ENCODE measurements around the gene TFDP1. TPM values are rescaled to one million over a fixed set of nuclear protein-coding genes. Genes with fewer than 3 reads are reported as not detected.

Gene TFDP1
- total RNA-seq, 6 donors from 2014 or later = 23.2 to 45.2 (median 37.9) TPM

DNA sequence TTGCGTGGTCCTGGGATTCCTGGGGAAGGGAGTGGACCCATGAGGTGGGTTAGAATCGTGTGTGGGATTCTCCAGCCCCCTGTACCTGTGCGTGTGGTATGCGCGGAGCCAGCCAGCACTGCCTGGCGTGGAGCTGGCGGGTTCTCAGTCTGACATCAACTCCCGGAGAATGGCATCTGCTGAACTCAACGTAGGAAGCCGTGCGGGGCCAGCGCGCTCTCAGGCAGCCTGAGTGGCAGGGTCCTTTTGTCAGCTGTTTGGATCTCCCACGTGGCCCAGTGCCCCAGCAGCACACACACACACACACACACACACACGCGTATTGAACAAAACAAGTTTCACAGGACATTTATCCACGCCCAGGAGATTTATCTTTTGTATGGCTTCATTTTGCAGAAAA, 45.3 kb downstream of the TFDP1 start:
- Histone ChIP-seq H3K4me1 (no peaks in the 10 kb centered on the region), H3K36me3 (peaks cover 4 to 47% (median 38%) of the 10 kb centered on the region in 4 donors), H3K4me3 (no peak overlapping the region), H3K27me3 (no peaks in the 10 kb centered on the region), H3K9me3 (no peaks in the 10 kb centered on the region), H3K27ac (no peak overlapping the region)
- WGBS, 2 donors = 94% methylated on average over 17 of the region's 17 CpGs
- ATAC-seq (ENCODE audit: low FRiP score in 2 of 2) (no peak), DNase-seq (peak in 1 of 2 donors; percentile 64)
- TF ChIP-seq POLR2A (IDR thresholded peaks at IDR 0.05) (no peak), POLR2AphosphoS5 (IDR thresholded peaks at IDR 0.05) (no peak), CTCF (IDR thresholded peaks at IDR 0.05) (no peak), EP300 (IDR thresholded peaks at IDR 0.05) (no peak)

- Histone ChIP-seq H3K9me3 (no peaks in the 10 kb centered on the region), H3K4me1 (no peaks in the 10 kb centered on the region), H3K36me3 (peaks cover 4 to 51% (median 43%) of the 10 kb centered on the region in 4 donors), H3K27me3 (no peaks in the 10 kb centered on the region), H3K4me3 (no peak overlapping the region), H3K27ac (no peak overlapping the region)
- 97 to 98% methylated on average over 9 to 11 of the region's 11 CpGs for WGBS, 2 donors
- DNase-seq (no peak), ATAC-seq (ENCODE audit: low FRiP score in 2 of 2) (no peak)
- TF ChIP-seq EP300 (IDR thresholded peaks at IDR 0.05) (no peak), POLR2AphosphoS5 (IDR thresholded peaks at IDR 0.05) (no peak), CTCF (IDR thresholded peaks at IDR 0.05) (no peak), POLR2A (IDR thresholded peaks at IDR 0.05) (no peak)
Measured at GRCh38 chr13:113630296-113630695, 45.7 kb downstream of the TFDP1 start.

DNA sequence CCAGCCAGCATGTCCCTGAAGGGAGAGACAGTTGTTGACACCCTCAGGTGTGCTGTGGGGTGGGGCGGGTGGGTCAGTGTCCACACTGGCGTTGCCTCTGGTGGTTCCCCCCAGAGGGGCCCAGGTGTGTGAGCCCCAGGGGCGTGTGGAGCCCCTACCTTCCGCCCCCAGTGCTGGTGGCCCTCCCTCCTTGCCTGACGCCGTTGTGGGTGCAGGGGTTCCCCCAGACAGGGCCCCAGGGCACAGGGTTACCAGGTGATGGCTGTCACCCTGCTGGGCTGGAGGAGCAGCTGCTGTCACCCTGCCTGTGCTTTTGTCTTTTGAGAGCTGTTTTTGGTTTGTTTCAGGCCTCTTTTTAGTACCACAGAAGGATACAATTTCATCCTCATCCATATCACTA, 46.3 kb downstream of the TFDP1 start:
- no peaks in the 10 kb centered on the region for H3K27me3 ChIP-seq
- DNase-seq (no peak), ATAC-seq (ENCODE audit: low FRiP score in 2 of 2) (no peak)
- no peak overlapping the region for H3K4me3 ChIP-seq
- no peaks in the 10 kb centered on the region for H3K4me1 ChIP-seq
- TF ChIP-seq CTCF (IDR thresholded peaks at IDR 0.05) = no peak
- no peak for TF ChIP-seq POLR2A (IDR thresholded peaks at IDR 0.05)
- TF ChIP-seq EP300 (IDR thresholded peaks at IDR 0.05) = no peak
- no peak for TF ChIP-seq POLR2AphosphoS5 (IDR thresholded peaks at IDR 0.05)
- peaks cover 4 to 56% (median 48%) of the 10 kb centered on the region in 4 donors for H3K36me3 ChIP-seq
- H3K9me3 ChIP-seq = no peaks in the 10 kb centered on the region
- no peak overlapping the region for H3K27ac ChIP-seq
- WGBS, 2 donors = 86 to 91% methylated on average over 5 to 6 of the region's 6 CpGs

DNA sequence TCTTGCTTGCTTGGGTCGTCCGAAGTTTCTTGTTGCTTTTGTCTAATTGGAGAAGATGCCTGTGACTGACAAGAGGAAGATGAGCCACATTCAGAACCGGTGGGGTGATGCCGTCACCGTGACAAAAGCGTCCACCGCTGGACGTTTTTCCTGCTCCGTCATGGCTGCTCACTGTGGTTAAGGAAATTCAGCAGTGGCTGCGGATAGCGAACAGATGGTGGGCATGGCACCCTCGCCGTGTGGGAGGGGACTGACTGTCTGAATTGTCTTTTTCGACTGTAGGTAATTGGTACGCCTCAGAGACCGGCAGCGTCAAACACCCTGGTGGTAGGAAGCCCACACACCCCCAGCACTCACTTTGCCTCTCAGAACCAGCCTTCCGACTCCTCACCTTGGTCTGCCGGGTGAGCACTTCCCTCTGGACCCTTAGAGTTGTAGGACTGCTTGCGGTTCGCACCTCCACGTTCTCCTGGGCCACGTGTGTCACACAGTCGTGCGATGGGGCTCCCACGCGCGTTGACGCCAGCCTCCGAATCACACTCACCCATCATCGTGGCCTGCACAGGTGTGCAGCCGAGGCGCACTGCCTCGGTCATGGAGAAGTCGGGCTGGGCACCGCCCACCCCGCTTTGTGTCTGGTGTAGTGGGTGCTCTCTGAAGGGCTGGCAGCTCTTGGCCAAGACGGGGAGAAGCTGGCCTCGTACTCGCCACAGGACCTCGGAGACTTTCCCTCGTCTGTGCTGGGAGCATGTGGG, 47.0 kb downstream of the TFDP1 start:
- H3K36me3 ChIP-seq = peaks cover 8 to 63% (median 54%) of the 10 kb centered on the region in 4 donors
- 94 to 96% methylated on average over 26 to 42 of the region's 42 CpGs for WGBS, 2 donors

More for the DNA sequence above, 47.0 kb downstream of the TFDP1 start:
- Histone ChIP-seq H3K4me1 (no peaks in the 10 kb centered on the region), H3K9me3 (no peaks in the 10 kb centered on the region), H3K4me3 (no peak overlapping the region), H3K27ac (no peak overlapping the region), H3K27me3 (no peaks in the 10 kb centered on the region)
- no peak for TF ChIP-seq POLR2A (IDR thresholded peaks at IDR 0.05)
- TF ChIP-seq EP300 (IDR thresholded peaks at IDR 0.05) = no peak
- TF ChIP-seq CTCF (IDR thresholded peaks at IDR 0.05) = no peak
- no peak for TF ChIP-seq POLR2AphosphoS5 (IDR thresholded peaks at IDR 0.05)
- peak in 1 of 2 donors; percentile 62 for DNase-seq
- ATAC-seq (ENCODE audit: low FRiP score in 2 of 2) = no peak
